HUDEP-2 (cell line): Measurements from ENCODE around the gene MALAT1.
"Not testable (repeated sequence)": the region's sequence is repeated elsewhere in the genome, so short reads cannot be mapped to it uniquely, and the experiment has no call there.

Source experiments
- DNase-seq, 76 experiments: peaks; one replicate each; lab custom pipeline; 2025; ENCODE audit not compliant: unreplicated experiment in 76 of 76; lab: John Stamatoyannopoulos, UW

The MALAT1 gene

GRCh38 chr11:65512311-65512710 is 13.5 kb downstream of the MALAT1 start:
- not testable (repeated sequence) for DNase-seq

- DNase-seq: no peak
Observed at GRCh38 chr11:65516135-65516968, 17.5 kb downstream of the MALAT1 start.

- not testable (repeated sequence) for DNase-seq
Observed at GRCh38 chr11:65518941-65519549, 20.2 kb downstream of the MALAT1 start.

- DNase-seq: not testable (repeated sequence)
Observed at GRCh38 chr11:65521777-65522521, 23.1 kb downstream of the MALAT1 start.

GRCh38 chr11:65522718-65523630 is 24.1 kb downstream of the MALAT1 start:
- DNase-seq: peak in 8 of 76 experiments; percentile 9 to 32 (median 16)

GRCh38 chr11:65523631-65523968 is 24.8 kb downstream of the MALAT1 start:
- not testable (repeated sequence) for DNase-seq

- peak in 2 of 76 experiments; percentile 26 to 41 for DNase-seq
Observed at GRCh38 chr11:65524014-65524740, 25.3 kb downstream of the MALAT1 start.

GRCh38 chr11:65524741-65525545 is 26.1 kb downstream of the MALAT1 start, which contains the start of gene SCYL1:
TSS of gene SCYL1 (plus strand) at chr11:65525083. CDS start at chr11:65525154, 71 bp downstream.
- DNase-seq: peak in 64 of 76 experiments; percentile 8 to 82 (median 60)

GRCh38 chr11:65525546-65526480 is 27.0 kb downstream of the MALAT1 start:
- DNase-seq: no peak

GRCh38 chr11:65526744-65527143 is 27.9 kb downstream of the MALAT1 start:
- DNase-seq: no peak

- no peak for DNase-seq
Observed at GRCh38 chr11:65528819-65529350, 30.0 kb downstream of the MALAT1 start.

GRCh38 chr11:65529475-65530156 is 30.8 kb downstream of the MALAT1 start:
- no peak for DNase-seq

GRCh38 chr11:65530157-65530496 is 31.3 kb downstream of the MALAT1 start:
- DNase-seq: peak in 13 of 76 experiments; percentile 4 to 39 (median 11)

- no peak for DNase-seq
Observed at GRCh38 chr11:65532388-65533064, 33.7 kb downstream of the MALAT1 start.

- no peak for DNase-seq
Observed at GRCh38 chr11:65535102-65535501, 36.3 kb downstream of the MALAT1 start.
